Loucy (cell line): ENCODE data around the gene AARS1.
"Not testable (repeated sequence)": the region's sequence is repeated elsewhere in the genome, so short reads cannot be mapped to it uniquely, and the experiment has no call there.

Experiments used
- CTCF ChIP-seq: fragments of 200-600 bp; sonication (generic); conservative IDR thresholded peaks from 2 replicates; pipeline ENCODE4 v1.5.1; 2014; ENCODE audit warnings: mild to moderate bottlenecking, antibody characterized with exemption, low read length
- EZH2phosphoT487 ChIP-seq: fragments of 200-600 bp; IDR thresholded peaks from 2 replicates; pipeline ENCODE4 v1.6.1; 2018; ENCODE audit warnings: antibody characterized with exemption, mild to moderate bottlenecking, moderate library complexity, borderline replicate concordance

DNA sequence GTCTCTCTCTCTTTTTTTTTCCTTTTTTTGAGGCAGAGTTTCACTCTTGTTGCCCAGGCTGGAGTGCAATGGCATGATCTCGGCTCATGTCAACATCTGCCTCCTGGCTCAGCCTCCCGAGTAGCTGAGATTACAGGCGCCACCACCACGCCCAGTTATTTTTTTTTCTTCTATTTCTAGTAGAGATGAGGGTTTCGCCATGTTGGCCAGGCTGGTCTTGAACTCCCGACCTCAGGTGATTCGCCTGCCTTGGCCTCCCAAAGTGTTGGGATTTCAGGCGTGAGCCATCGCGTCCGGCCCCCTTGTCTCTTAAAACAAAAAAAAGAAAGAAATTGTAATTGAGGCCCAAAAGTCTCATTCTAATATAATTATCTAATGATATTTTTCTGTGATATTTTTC, 2.8 kb upstream of the AARS1 start:
- not testable (repeated sequence) for TF ChIP-seq CTCF, EZH2phosphoT487
